K562 (cell line): ENCODE data around the gene SAMM50. TPM values are rescaled to one million over a fixed set of nuclear protein-coding genes. Genes with fewer than 3 reads are reported as not detected.

Source experiments
- ATAC-seq: fragments of 200-7000 bp; cut with Tn5 transposase; 3 replicates; pipeline ENCODE4 v1.9.1; 2020; ENCODE audit warnings: moderate library complexity
- BruUV-seq: library from RNA; stranded (reverse); fragments of 400-500 nt; replicated peaks from 2 replicates; lab custom pipeline; 2021; lab: Mats Ljungman, UMichigan
- CTCF ChIA-PET: fragments of 300-600 bp; formaldehyde crosslinking; extraction: SDS; loops from one replicate; lab custom pipeline; 2021; ENCODE audit warnings: low intra/inter-chr PET ratio; lab: Yijun Ruan, JAX
- POLR2A ChIA-PET: fragments of 300-600, 350-650 bp; sonication (Branson Sonifier 250); formaldehyde crosslinking; extraction: SDS; loops from one replicate; lab custom pipeline; 2021; ENCODE audit warnings: antibody characterized with exemption, inconsistent platforms; lab: Yijun Ruan, JAX
- DNase-seq, 4 experiments: peaks; one replicate each; pipeline versions ENCODE4 v3.0.0 to v3.0.0-alpha.2; 2011 to 2018; ENCODE audit warnings: low spot score in 3 of 4, mixed read lengths in 3 of 4; ENCODE audit errors: extremely low read depth in 1 of 4
- FAIRE-seq: peaks from 2 replicates; lab custom pipeline; 2011; peaks lifted over from hg19 to GRCh38; lab: Jason Lieb, UNC
- H2AFZ ChIP-seq: 2 replicates; pipeline ENCODE4 v1.6.0; 2011; ENCODE audit warnings: low read depth, low read length, control low read depth, inconsistent platforms
- H3K27ac ChIP-seq: fragments of 200-600 bp; 3 replicates; pipeline ENCODE4 v1.8.0; 2011; ENCODE audit warnings: low read depth, mild to moderate bottlenecking, control low read depth, inconsistent platforms, low read length, moderate library complexity, mixed read lengths; ENCODE audit errors: extremely low read depth
- H3K27me3 ChIP-seq, 2 experiments: fragments of 300-600 bp in 1 of 2; 2 replicates in 1 of 2; 3 replicates in 1 of 2; pipeline versions ENCODE4 v1.6.0 to v1.8.0; 2011; ENCODE audit warnings: inconsistent platforms in 2 of 2, low read length in 2 of 2, mild to moderate bottlenecking in 1 of 2, mixed read lengths in 1 of 2, moderate library complexity in 1 of 2; ENCODE audit not compliant: control insufficient read depth in 2 of 2, insufficient read depth in 2 of 2
- H3K36me3 ChIP-seq: fragments of 300-600 bp; 3 replicates; pipeline ENCODE4 v1.8.0; 2011; ENCODE audit warnings: mild to moderate bottlenecking, low read length, inconsistent platforms; ENCODE audit not compliant: control insufficient read depth, insufficient read depth
- H3K4me1 ChIP-seq, 2 experiments: fragments of 200-600 bp in 1 of 2; replicated peaks in 1 of 2; 2 replicates in 1 of 2; 3 replicates in 1 of 2; pipeline versions ENCODE4 v1.5.1 to v1.8.0; 2011; ENCODE audit warnings: inconsistent platforms in 2 of 2, low read length in 2 of 2, mild to moderate bottlenecking in 1 of 2, mixed read lengths in 1 of 2, moderate library complexity in 1 of 2; ENCODE audit not compliant: control insufficient read depth in 2 of 2, insufficient read depth in 2 of 2
- H3K4me2 ChIP-seq: 2 replicates; pipeline ENCODE4 v1.6.1; 2011; ENCODE audit warnings: low read length, control low read depth, inconsistent platforms, mixed read lengths; ENCODE audit not compliant: insufficient read depth
- H3K4me3 ChIP-seq: fragments of 200-600 bp; sonication (generic), shearing (Covaris generic); 2 replicates; pipeline ENCODE4 v1.5.1; 2016; ENCODE audit warnings: control low read depth, inconsistent platforms
- H3K79me2 ChIP-seq: fragments of 200-600 bp; 3 replicates; pipeline ENCODE4 v1.8.0; 2011; ENCODE audit warnings: low read length, inconsistent platforms; ENCODE audit not compliant: control insufficient read depth, insufficient read depth
- H3K9ac ChIP-seq, 2 experiments: 2 replicates each; pipeline versions ENCODE4 v1.6.0 to v1.6.1; 2011; ENCODE audit warnings: low read depth in 2 of 2, low read length in 2 of 2, control low read depth in 1 of 2, inconsistent platforms in 1 of 2, mild to moderate bottlenecking in 1 of 2, mixed read lengths in 1 of 2; ENCODE audit not compliant: insufficient read depth in 1 of 2
- H3K9me1 ChIP-seq: one replicate; pipeline ENCODE4 v1.6.0; 2011; ENCODE audit warnings: inconsistent platforms, mild to moderate bottlenecking, low read length, moderate library complexity; ENCODE audit not compliant: control insufficient read depth, insufficient read depth
- H3K9me3 ChIP-seq: replicated peaks from 2 replicates; pipeline ENCODE4 v1.5.1; 2011; ENCODE audit warnings: low read depth, low read length, inconsistent platforms; ENCODE audit not compliant: control insufficient read depth, insufficient read depth
- H4K20me1 ChIP-seq: replicated peaks from 2 replicates; pipeline ENCODE4 v1.6.1; 2011; ENCODE audit warnings: low read length, inconsistent platforms, mixed read lengths; ENCODE audit not compliant: control insufficient read depth, insufficient read depth
- ETS1 ChIP-seq: conservative IDR thresholded peaks from 2 replicates; pipeline ENCODE4 v1.6.1; 2011; ENCODE audit warnings: low read depth, mild to moderate bottlenecking, low read length; ENCODE audit not compliant: control insufficient read depth
- EWSR1 ChIP-seq: fragments of 450-650 bp; IDR thresholded peaks from 2 replicates; pipeline ENCODE4 v1.6.1; 2018; ENCODE audit warnings: borderline replicate concordance, mild to moderate bottlenecking, low read depth, moderate library complexity; ENCODE audit not compliant: partially characterized antibody
- FOSL1 ChIP-seq: fragments of 200-800 bp; sonication (Bioruptor generic); conservative IDR thresholded peaks from 2 replicates; pipeline ENCODE4 v1.6.1; 2016; ENCODE audit warnings: missing genetic modification characterization, missing compliant biosample characterization
- GABPB2 ChIP-seq: fragments of 250-450 bp; sonication (Bioruptor Pico); conservative IDR thresholded peaks from 2 replicates; pipeline ENCODE4 v1.5.1; 2021; ENCODE audit warnings: mild to moderate bottlenecking
- GATAD2A ChIP-seq: fragments of 450-650 bp; IDR thresholded peaks from 2 replicates; pipeline ENCODE4 v1.6.1; 2017
- HDAC8 ChIP-seq: fragments of 450-650 bp; IDR thresholded peaks from 2 replicates; pipeline ENCODE4 v1.6.1; 2016; ENCODE audit warnings: mild to moderate bottlenecking, missing genetic modification characterization, moderate library complexity, missing compliant biosample characterization
- JUND ChIP-seq, 2 experiments: IDR thresholded peaks; 2 replicates in 1 of 2; 3 replicates in 1 of 2; pipeline ENCODE4 v1.6.1; 2011; ENCODE audit warnings: borderline replicate concordance in 2 of 2, low read depth in 2 of 2, low read length in 2 of 2, improper control_type of control experiment in 1 of 2, missing biosample characterization in 1 of 2, missing genetic modification characterization in 1 of 2, missing genetic modification reagents in 1 of 2
- KDM1A ChIP-seq, 2 experiments: fragments of 450-650 bp; IDR thresholded peaks; 2 replicates each; pipeline ENCODE4 v1.6.1; 2016; ENCODE audit warnings: mild to moderate bottlenecking in 2 of 2
- STAG1 ChIP-seq: sonication (generic); formaldehyde crosslinking; IDR thresholded peaks from 2 replicates; pipeline ENCODE4 v1.5.0; 2020; ENCODE audit warnings: missing genetic modification reagents, borderline replicate concordance
- ZNF274 ChIP-seq: IDR thresholded peaks from 2 replicates; pipeline ENCODE4 v1.6.1; 2011; ENCODE audit warnings: low read depth, mild to moderate bottlenecking, low read length, moderate library complexity, borderline replicate concordance
- ZNF57 ChIP-seq: fragments of 450-650 bp; formaldehyde crosslinking; IDR thresholded peaks from 2 replicates; pipeline ENCODE4 v1.4.0; 2020; ENCODE audit warnings: mild to moderate bottlenecking, moderate library complexity
- ZNF699 ChIP-seq: fragments of 250-450 bp; sonication (Bioruptor Pico); IDR thresholded peaks from 2 replicates; pipeline ENCODE4 v1.8.0; 2021; ENCODE audit warnings: mild to moderate bottlenecking, moderate library complexity; ENCODE audit not compliant: insufficient replicate concordance
- WGBS: fragments of 100-300 bp; shearing (Covaris generic); methylation state at CpG from one replicate; pipeline ENCODE4 v1.1.6; 2016; ENCODE audit warnings: low coverage, mixed read lengths; ENCODE audit not compliant: insufficient coverage; ENCODE audit errors: missing lambda C conversion rate; 5-methylcytosine and 5-hydroxymethylcytosine counted together
- in situ Hi-C: fragments of 300-500 bp; cut with MboI; formaldehyde crosslinking; loops from 4 replicates; pipeline ENCODE4 v1.15.0; 2018; ENCODE audit warnings: inconsistent platforms, mixed read lengths
- intact Hi-C: fragments of 100-400 bp; cut with micrococcal nuclease; formaldehyde crosslinking; loops from 2 replicates; pipeline ENCODE4 v1.14.2; 2022
- polyA plus RNA-seq, 8 experiments: library from polyadenylated mRNA; depleted of rRNA in 4 of 8; stranded (reverse) in 5 of 8; unstranded in 3 of 8; fragments of >200 nt; fragmentation: Nextera tagmentation in 2 of 8; fragmentation: Illumina TruSeq in 1 of 8; extraction: Ambion mirVana in 2 of 8; extraction: Trizol in 1 of 8; gene quantifications; 2 replicates each; pipeline versions ENCODE4 v1.2.1 to v1.2.3, GENCODE V29; 2011 to 2014; ENCODE audit warnings: inconsistent platforms in 1 of 8, missing spikeins in 1 of 8
- total RNA-seq, 7 experiments: library from RNA; depleted of rRNA in 6 of 7; stranded (reverse); fragments of >200 nt in 6 of 7; fragmentation: Illumina TruSeq in 2 of 7; extraction: Trizol in 2 of 7; gene quantifications; 2 replicates each; pipeline versions ENCODE4 v1.2.1 to v1.2.3, GENCODE V29; 2011 to 2021; ENCODE audit warnings: low replicate concordance in 1 of 7
- TF ChIP-seq, protein P1 (sequence below): sonication (generic); formaldehyde crosslinking; IDR thresholded peaks from 2 replicates; pipeline ENCODE4 v1.4.0; 2020; ENCODE audit warnings: mild to moderate bottlenecking, missing genetic modification reagents
- TF ChIP-seq, protein P2 (sequence below): fragments of 450-650 bp; IDR thresholded peaks from 2 replicates; pipeline ENCODE4 v1.7.0; 2016; ENCODE audit warnings: borderline replicate concordance
- TF ChIP-seq, protein P3 (sequence below): sonication (generic); formaldehyde crosslinking; IDR thresholded peaks from 2 replicates; pipeline ENCODE4 v1.8.0; 2022; ENCODE audit warnings: missing genetic modification reagents, mild to moderate bottlenecking, borderline replicate concordance

Gene SAMM50
- total and polyA plus RNA-seq, 9 of the 15 experiments (the other 6 are each of a cell fraction or from before 2014, with no cell fraction given): 14.6 to 49.3 (median 38.1) TPM

GRCh38 chr22:44001521-44001920 lies 46.3 kb downstream of the SAMM50 start:
- BruUV-seq: no TSS peak
- Histone ChIP-seq H3K36me3 (peaks cover 15% of the 10 kb centered on the region; the same call in 1 of the 3 replicates), H3K9me1 (no peaks in the 10 kb centered on the region), H3K4me3 (no peak overlapping the region), H3K27ac (no peak overlapping the region), H3K9ac (no peak overlapping the region), H4K20me1 (no peaks in the 10 kb centered on the region), H3K4me2 (no peak overlapping the region), H2AFZ (no peak overlapping the region), H3K4me1 (peaks cover 7% of the 10 kb centered on the region in 2 experiments; a peak in 4 of 5 replicates), H3K9me3 (no peaks in the 10 kb centered on the region), H3K79me2 (no peaks in the 10 kb centered on the region), H3K27me3 (no peaks in the 10 kb centered on the region)
- FAIRE-seq: no peak
- in situ Hi-C loops (loop anchor here (10.0 kb wide), 1 partner anchor 623 kb away; no protein-coding TSS in a partner anchor), intact Hi-C loops (no loop called here)
- 82% methylated on average over 7 of the region's 7 CpGs for WGBS
- POLR2A ChIA-PET: interaction anchor here (0.6 to 1.0 kb wide), 4 partner anchors 8 to 723 kb away, joined by 3 to 4 read pairs (median 4); no protein-coding TSS in a partner anchor
- DNase-seq: no peak
- ATAC-seq: no peak
- CTCF ChIA-PET: no interaction called here
- TF ChIP-seq, protein P1, sequence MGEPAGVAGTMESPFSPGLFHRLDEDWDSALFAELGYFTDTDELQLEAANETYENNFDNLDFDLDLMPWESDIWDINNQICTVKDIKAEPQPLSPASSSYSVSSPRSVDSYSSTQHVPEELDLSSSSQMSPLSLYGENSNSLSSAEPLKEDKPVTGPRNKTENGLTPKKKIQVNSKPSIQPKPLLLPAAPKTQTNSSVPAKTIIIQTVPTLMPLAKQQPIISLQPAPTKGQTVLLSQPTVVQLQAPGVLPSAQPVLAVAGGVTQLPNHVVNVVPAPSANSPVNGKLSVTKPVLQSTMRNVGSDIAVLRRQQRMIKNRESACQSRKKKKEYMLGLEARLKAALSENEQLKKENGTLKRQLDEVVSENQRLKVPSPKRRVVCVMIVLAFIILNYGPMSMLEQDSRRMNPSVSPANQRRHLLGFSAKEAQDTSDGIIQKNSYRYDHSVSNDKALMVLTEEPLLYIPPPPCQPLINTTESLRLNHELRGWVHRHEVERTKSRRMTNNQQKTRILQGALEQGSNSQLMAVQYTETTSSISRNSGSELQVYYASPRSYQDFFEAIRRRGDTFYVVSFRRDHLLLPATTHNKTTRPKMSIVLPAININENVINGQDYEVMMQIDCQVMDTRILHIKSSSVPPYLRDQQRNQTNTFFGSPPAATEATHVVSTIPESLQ (CRISPR knock-in tag): no peak
- TF ChIP-seq ZNF57 (no peak), ZNF274 (no peak), GATAD2A (no peak), JUND (IDR thresholded peaks at IDR 0.05; ENCODE audit: borderline replicate concordance, low read depth, low read length) (no peak), JUND (tag; IDR thresholded peaks at IDR 0.05; ENCODE audit: borderline replicate concordance, low read depth, low read length) (no peak), GABPB2 (CRISPR knock-in tag) (no peak), HDAC8 (no peak), ZNF699 (CRISPR knock-in tag) (no peak), FOSL1 (no peak), KDM1A (IDR thresholded peaks at IDR 0.05) (no peak), EWSR1 (no peak), STAG1 (CRISPR knock-in tag) (no peak), ETS1 (no peak)
- TF ChIP-seq, protein P2, sequence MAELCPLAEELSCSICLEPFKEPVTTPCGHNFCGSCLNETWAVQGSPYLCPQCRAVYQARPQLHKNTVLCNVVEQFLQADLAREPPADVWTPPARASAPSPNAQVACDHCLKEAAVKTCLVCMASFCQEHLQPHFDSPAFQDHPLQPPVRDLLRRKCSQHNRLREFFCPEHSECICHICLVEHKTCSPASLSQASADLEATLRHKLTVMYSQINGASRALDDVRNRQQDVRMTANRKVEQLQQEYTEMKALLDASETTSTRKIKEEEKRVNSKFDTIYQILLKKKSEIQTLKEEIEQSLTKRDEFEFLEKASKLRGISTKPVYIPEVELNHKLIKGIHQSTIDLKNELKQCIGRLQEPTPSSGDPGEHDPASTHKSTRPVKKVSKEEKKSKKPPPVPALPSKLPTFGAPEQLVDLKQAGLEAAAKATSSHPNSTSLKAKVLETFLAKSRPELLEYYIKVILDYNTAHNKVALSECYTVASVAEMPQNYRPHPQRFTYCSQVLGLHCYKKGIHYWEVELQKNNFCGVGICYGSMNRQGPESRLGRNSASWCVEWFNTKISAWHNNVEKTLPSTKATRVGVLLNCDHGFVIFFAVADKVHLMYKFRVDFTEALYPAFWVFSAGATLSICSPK: no peak
- TF ChIP-seq, protein P3, sequence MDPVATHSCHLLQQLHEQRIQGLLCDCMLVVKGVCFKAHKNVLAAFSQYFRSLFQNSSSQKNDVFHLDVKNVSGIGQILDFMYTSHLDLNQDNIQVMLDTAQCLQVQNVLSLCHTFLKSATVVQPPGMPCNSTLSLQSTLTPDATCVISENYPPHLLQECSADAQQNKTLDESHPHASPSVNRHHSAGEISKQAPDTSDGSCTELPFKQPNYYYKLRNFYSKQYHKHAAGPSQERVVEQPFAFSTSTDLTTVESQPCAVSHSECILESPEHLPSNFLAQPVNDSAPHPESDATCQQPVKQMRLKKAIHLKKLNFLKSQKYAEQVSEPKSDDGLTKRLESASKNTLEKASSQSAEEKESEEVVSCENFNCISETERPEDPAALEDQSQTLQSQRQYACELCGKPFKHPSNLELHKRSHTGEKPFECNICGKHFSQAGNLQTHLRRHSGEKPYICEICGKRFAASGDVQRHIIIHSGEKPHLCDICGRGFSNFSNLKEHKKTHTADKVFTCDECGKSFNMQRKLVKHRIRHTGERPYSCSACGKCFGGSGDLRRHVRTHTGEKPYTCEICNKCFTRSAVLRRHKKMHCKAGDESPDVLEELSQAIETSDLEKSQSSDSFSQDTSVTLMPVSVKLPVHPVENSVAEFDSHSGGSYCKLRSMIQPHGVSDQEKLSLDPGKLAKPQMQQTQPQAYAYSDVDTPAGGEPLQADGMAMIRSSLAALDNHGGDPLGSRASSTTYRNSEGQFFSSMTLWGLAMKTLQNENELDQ (CRISPR knock-in tag): no peak
